PFSK-1 (cell line): Measurements from ENCODE around the gene NBEA.

ENCODE experiments used
- FOXP2 ChIP-seq: optimal IDR thresholded peaks from 2 replicates; pipeline ENCODE3; 2011; ENCODE audit warnings: borderline replicate concordance, control low read depth, inconsistent platforms; ENCODE audit not compliant: insufficient read depth; ENCODE audit errors: extremely low read length, extremely low read depth
- POLR2AphosphoS5 ChIP-seq: IDR thresholded peaks from 2 replicates; pipeline ENCODE4 v1.6.1; 2012; ENCODE audit warnings: low read depth, mild to moderate bottlenecking, control low read depth, low read length, moderate library complexity
- REST ChIP-seq, 2 experiments: IDR thresholded peaks; 2 replicates each; pipeline versions ENCODE4 v1.6.1 to v1.8.0; 2011 to 2012; ENCODE audit warnings: low read depth in 2 of 2, low read length in 2 of 2, control low read depth in 1 of 2, inconsistent platforms in 1 of 2, mild to moderate bottlenecking in 1 of 2, moderate library complexity in 1 of 2; ENCODE audit not compliant: insufficient read depth in 1 of 2
- SIN3A ChIP-seq: IDR thresholded peaks from 2 replicates; pipeline ENCODE4 v1.6.1; 2012; ENCODE audit warnings: mild to moderate bottlenecking, low read length, moderate library complexity, borderline replicate concordance; ENCODE audit not compliant: insufficient read depth
- TAF1 ChIP-seq: IDR thresholded peaks from 2 replicates; pipeline ENCODE4 v1.6.1; 2012; ENCODE audit warnings: low read length, control low read depth, borderline replicate concordance; ENCODE audit not compliant: insufficient read depth

The NBEA gene

GRCh38 chr13:35332134-35332533 lies 390.1 kb downstream of the NBEA start:
- TF ChIP-seq REST (IDR thresholded peaks at IDR 0.05; ENCODE audit: insufficient read depth in 1 of 2, low read depth in 2 of 2, low read length in 2 of 2): no peak
- no peak for TF ChIP-seq POLR2AphosphoS5
- no peak for TF ChIP-seq FOXP2
- TF ChIP-seq SIN3A: no peak
- TF ChIP-seq TAF1: no peak

- TF ChIP-seq TAF1 (no peak), POLR2AphosphoS5 (no peak), REST (IDR thresholded peaks at IDR 0.05; ENCODE audit: insufficient read depth in 1 of 2, low read depth in 2 of 2, low read length in 2 of 2) (no peak), FOXP2 (no peak), SIN3A (no peak)
These were observed 391.1 kb downstream of the NBEA start for GRCh38 chr13:35333157-35333556.

- no peak for TF ChIP-seq REST (IDR thresholded peaks at IDR 0.05; ENCODE audit: insufficient read depth in 1 of 2, low read depth in 2 of 2, low read length in 2 of 2)
- TF ChIP-seq POLR2AphosphoS5: no peak
- TF ChIP-seq FOXP2: no peak
- no peak for TF ChIP-seq TAF1
- no peak for TF ChIP-seq SIN3A
These were observed 400.4 kb downstream of the NBEA start for GRCh38 chr13:35342440-35342839.

GRCh38 chr13:35343417-35343816 lies 401.3 kb downstream of the NBEA start:
- TF ChIP-seq REST (IDR thresholded peaks at IDR 0.05; ENCODE audit: insufficient read depth in 1 of 2, low read depth in 2 of 2, low read length in 2 of 2) (no peak), FOXP2 (no peak), TAF1 (no peak), POLR2AphosphoS5 (no peak), SIN3A (no peak)

GRCh38 chr13:35345992-35346391 lies 403.9 kb downstream of the NBEA start:
- no peak for TF ChIP-seq POLR2AphosphoS5
- no peak for TF ChIP-seq FOXP2
- no peak for TF ChIP-seq SIN3A

- TF ChIP-seq TAF1 (no peak), POLR2AphosphoS5 (no peak), SIN3A (no peak), FOXP2 (no peak), REST (IDR thresholded peaks at IDR 0.05; ENCODE audit: insufficient read depth in 1 of 2, low read depth in 2 of 2, low read length in 2 of 2) (no peak)
These were observed 404.4 kb downstream of the NBEA start for GRCh38 chr13:35346494-35346893.
